GM12891 (cell line): ENCODE measurements around the gene TWF2.

ENCODE experiments used
- DNase-seq: peaks from one replicate; pipeline ENCODE4 v3.0.0; 2011; ENCODE audit warnings: low spot score; ENCODE audit not compliant: insufficient read length
- FAIRE-seq: peaks from 2 replicates; lab custom pipeline; 2011; peaks lifted over from hg19 to GRCh38; lab: Jason Lieb, UNC
- PAX5 ChIP-seq: IDR thresholded peaks from 2 replicates; pipeline ENCODE4 v1.6.1; 2011; ENCODE audit warnings: low read length, moderate library complexity, mild to moderate bottlenecking; ENCODE audit not compliant: insufficient read depth, severe bottlenecking
- POLR2A ChIP-seq: IDR thresholded peaks from 2 replicates; pipeline ENCODE4 v1.6.1; 2011; ENCODE audit warnings: low read depth, low read length, control low read depth
- POLR2AphosphoS5 ChIP-seq: IDR thresholded peaks from 2 replicates; pipeline ENCODE4 v1.6.1; 2011; ENCODE audit warnings: low read depth, low read length, control low read depth
- POU2F2 ChIP-seq: IDR thresholded peaks from 2 replicates; pipeline ENCODE4 v1.6.1; 2011; ENCODE audit warnings: low read depth, mild to moderate bottlenecking, control low read depth, low read length, moderate library complexity
- SPI1 ChIP-seq: IDR thresholded peaks from 2 replicates; pipeline ENCODE4 v1.6.1; 2011; ENCODE audit warnings: low read depth, low read length, control low read depth
- TAF1 ChIP-seq: IDR thresholded peaks from 2 replicates; pipeline ENCODE4 v1.6.1; 2011; ENCODE audit warnings: low read depth, low read length, control low read depth

Gene TWF2

GRCh38 chr3:52240059-52240885, 1.3 kb upstream of the TWF2 start:
- FAIRE-seq, result peak; percentile 76
- TF ChIP-seq SPI1 (no peak), POU2F2 (no peak), TAF1 (no peak), POLR2AphosphoS5 (no peak), PAX5 (no peak), POLR2A (no peak)
- no peak for DNase-seq

- FAIRE-seq (no peak), DNase-seq (no peak)
- TF ChIP-seq POLR2A (no peak), POU2F2 (no peak), POLR2AphosphoS5 (no peak), SPI1 (no peak), PAX5 (no peak)
Measured at GRCh38 chr3:52238193-52238760, 681 bp downstream of the TWF2 start.

- FAIRE-seq (no peak), DNase-seq (no peak)
- TF ChIP-seq POLR2AphosphoS5 (no peak), POU2F2 (no peak), SPI1 (no peak), PAX5 (no peak), POLR2A (no peak), TAF1 (no peak)
Measured at GRCh38 chr3:52237657-52238172, 1.2 kb downstream of the TWF2 start.

- FAIRE-seq (no peak), DNase-seq (no peak)
- TF ChIP-seq PAX5, result no peak
- TF ChIP-seq SPI1, result no peak
- no peak for TF ChIP-seq POLR2A
- TF ChIP-seq POLR2AphosphoS5, result no peak
- TF ChIP-seq TAF1, result no peak
- no peak for TF ChIP-seq POU2F2
Measured at GRCh38 chr3:52237006-52237656, 1.8 kb downstream of the TWF2 start.

- no peak for TF ChIP-seq PAX5
- TF ChIP-seq POU2F2, result no peak
- no peak for TF ChIP-seq SPI1
- no peak for TF ChIP-seq TAF1
- TF ChIP-seq POLR2AphosphoS5, result no peak
- no peak for TF ChIP-seq POLR2A
- DNase-seq, result no peak
- no peak for FAIRE-seq
Measured at GRCh38 chr3:52236424-52236886, 2.5 kb downstream of the TWF2 start.

GRCh38 chr3:52234516-52235447, 4.2 kb downstream of the TWF2 start:
- no peak for FAIRE-seq
- no peak for DNase-seq
- TF ChIP-seq POLR2A, result no peak
- TF ChIP-seq POU2F2, result no peak
- no peak for TF ChIP-seq POLR2AphosphoS5
- TF ChIP-seq PAX5, result no peak
- TF ChIP-seq SPI1, result no peak
- no peak for TF ChIP-seq TAF1

GRCh38 chr3:52233968-52234367, 5.0 kb downstream of the TWF2 start:
- no peak for TF ChIP-seq PAX5
- TF ChIP-seq SPI1, result no peak
- no peak for TF ChIP-seq TAF1
- TF ChIP-seq POU2F2, result no peak
- no peak for TF ChIP-seq POLR2A
- FAIRE-seq (no peak), DNase-seq (no peak)

GRCh38 chr3:52233108-52233591, 5.8 kb downstream of the TWF2 start:
- FAIRE-seq, result no peak
- no peak for DNase-seq
- TF ChIP-seq POLR2A (no peak), SPI1 (no peak), TAF1 (no peak), POU2F2 (no peak), PAX5 (no peak), POLR2AphosphoS5 (no peak)
